SK-N-SH treated with all-trans-retinoic acid at 6 μM for 48 hours (cell line): Measurements from ENCODE around the gene EPHB2.

ENCODE experiments used
- ATAC-seq: fragments of 200-7000 bp; cut with Tn5 transposase; 3 replicates; pipeline ENCODE4 v1.9.1; 2020; ENCODE audit warnings: mild to moderate bottlenecking, moderate library complexity
- ARNTL ChIP-seq: fragments of 450-650 bp; formaldehyde crosslinking; IDR thresholded peaks from 2 replicates; pipeline ENCODE4 v1.5.0; 2020; ENCODE audit warnings: low read depth, mild to moderate bottlenecking, moderate library complexity, borderline replicate concordance
- BACH2 ChIP-seq: fragments of 250-450 bp; sonication (Bioruptor Pico); IDR thresholded peaks from 2 replicates; pipeline ENCODE4 v1.9.0; 2021; ENCODE audit warnings: mild to moderate bottlenecking, borderline replicate concordance
- CSDC2 ChIP-seq: fragments of 250-450 bp; sonication (Bioruptor Pico); IDR thresholded peaks from 2 replicates; pipeline ENCODE4 v1.5.0; 2020; ENCODE audit warnings: mild to moderate bottlenecking, moderate library complexity
- ESRRG ChIP-seq: fragments of 250-450 bp; sonication (Bioruptor Pico); IDR thresholded peaks from 2 replicates; pipeline ENCODE4 v1.6.1; 2021; ENCODE audit warnings: mild to moderate bottlenecking
- GLIS3 ChIP-seq: fragments of 250-450 bp; sonication (Bioruptor Pico); IDR thresholded peaks from 2 replicates; pipeline ENCODE4 v1.5.0; 2020; ENCODE audit warnings: mild to moderate bottlenecking, moderate library complexity
- ISL1 ChIP-seq: fragments of 250-450 bp; sonication (Bioruptor Pico); IDR thresholded peaks from 2 replicates; pipeline ENCODE4 v2.1.2; 2022; ENCODE audit warnings: mild to moderate bottlenecking, moderate library complexity
- OSR1 ChIP-seq: fragments of 250-450 bp; sonication (Bioruptor Pico); IDR thresholded peaks from 2 replicates; pipeline ENCODE4 v1.8.0; 2022; ENCODE audit warnings: moderate library complexity, mild to moderate bottlenecking, inconsistent platforms
- PPARA ChIP-seq: fragments of 250-450 bp; sonication (Bioruptor Pico); IDR thresholded peaks from 2 replicates; pipeline ENCODE4 v1.5.0; 2020; ENCODE audit warnings: mild to moderate bottlenecking, borderline replicate concordance
- RARB ChIP-seq: fragments of 250-450 bp; sonication (Bioruptor Pico); IDR thresholded peaks from 2 replicates; pipeline ENCODE4 v1.8.0; 2021; ENCODE audit warnings: mild to moderate bottlenecking, moderate library complexity
- SNAI2 ChIP-seq: fragments of 250-450 bp; sonication (Bioruptor Pico); IDR thresholded peaks from 2 replicates; pipeline ENCODE4 v1.5.0; 2020; ENCODE audit warnings: mild to moderate bottlenecking, moderate library complexity
- TCF4 ChIP-seq: fragments of 250-450 bp; sonication (Bioruptor Pico); IDR thresholded peaks from 2 replicates; pipeline ENCODE4 v1.8.0; 2021; ENCODE audit warnings: mild to moderate bottlenecking, moderate library complexity, borderline replicate concordance
- TOX ChIP-seq: fragments of 250-450 bp; sonication (Bioruptor Pico); IDR thresholded peaks from 2 replicates; pipeline ENCODE4 v1.8.0; 2021; ENCODE audit warnings: mild to moderate bottlenecking, moderate library complexity, borderline replicate concordance
- ZFP3 ChIP-seq: fragments of 250-450 bp; sonication (Bioruptor Pico); IDR thresholded peaks from 2 replicates; pipeline ENCODE4 v1.5.0; 2020; ENCODE audit warnings: mild to moderate bottlenecking, moderate library complexity
- ZFP30 ChIP-seq: fragments of 450-650 bp; formaldehyde crosslinking; IDR thresholded peaks from 2 replicates; pipeline ENCODE4 v1.5.0; 2022; ENCODE audit warnings: mild to moderate bottlenecking, moderate library complexity
- ZNF565 ChIP-seq: fragments of 450-650 bp; formaldehyde crosslinking; conservative IDR thresholded peaks from 2 replicates; pipeline ENCODE4 v1.5.0; 2020; ENCODE audit warnings: low read depth, mild to moderate bottlenecking, moderate library complexity
- ZNF70 ChIP-seq: fragments of 450-650 bp; formaldehyde crosslinking; IDR thresholded peaks from 2 replicates; pipeline ENCODE4 v1.5.0; 2020; ENCODE audit warnings: mild to moderate bottlenecking, moderate library complexity
- TF ChIP-seq, protein P1 (sequence below): fragments of 250-450 bp; sonication (Bioruptor Pico); IDR thresholded peaks from 2 replicates; pipeline ENCODE4 v1.5.0; 2020; ENCODE audit warnings: mild to moderate bottlenecking, moderate library complexity
- TF ChIP-seq, protein P2 (sequence below): fragments of 250-450 bp; sonication (Bioruptor Pico); IDR thresholded peaks from 2 replicates; pipeline ENCODE4 v1.8.0; 2020; ENCODE audit warnings: mild to moderate bottlenecking, moderate library complexity, borderline replicate concordance
- TF ChIP-seq, protein P3 (sequence below): fragments of 250-450 bp; sonication (Bioruptor Pico); IDR thresholded peaks from 2 replicates; pipeline ENCODE4 v1.8.0; 2021; ENCODE audit warnings: low read depth, mild to moderate bottlenecking, moderate library complexity, borderline replicate concordance
- TF ChIP-seq, protein P4 (sequence below): fragments of 250-450 bp; sonication (Bioruptor Pico); IDR thresholded peaks from 2 replicates; pipeline ENCODE4 v1.5.1; 2021; ENCODE audit warnings: mild to moderate bottlenecking, moderate library complexity

Gene EPHB2

DNA sequence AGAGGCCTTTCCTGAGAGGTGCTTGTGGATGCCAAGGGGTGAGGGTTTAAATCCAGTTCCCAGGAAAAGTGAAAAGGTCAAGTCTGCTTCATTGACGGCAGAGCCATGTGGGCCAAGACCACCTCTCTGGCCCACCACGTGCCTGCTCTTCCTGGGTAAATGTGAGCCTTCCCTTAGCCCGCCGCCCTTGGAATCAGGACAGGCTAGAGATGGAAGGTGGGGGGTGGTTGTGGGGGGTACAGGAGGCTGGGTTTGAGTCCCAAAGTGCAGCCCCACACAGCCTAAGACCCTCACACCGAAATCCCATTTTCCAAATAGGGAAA, 104.4 kb downstream of the EPHB2 start:
- no peak for ATAC-seq
- TF ChIP-seq TOX (CRISPR knock-in tag) (no peak), ISL1 (CRISPR knock-in tag) (no peak)

DNA sequence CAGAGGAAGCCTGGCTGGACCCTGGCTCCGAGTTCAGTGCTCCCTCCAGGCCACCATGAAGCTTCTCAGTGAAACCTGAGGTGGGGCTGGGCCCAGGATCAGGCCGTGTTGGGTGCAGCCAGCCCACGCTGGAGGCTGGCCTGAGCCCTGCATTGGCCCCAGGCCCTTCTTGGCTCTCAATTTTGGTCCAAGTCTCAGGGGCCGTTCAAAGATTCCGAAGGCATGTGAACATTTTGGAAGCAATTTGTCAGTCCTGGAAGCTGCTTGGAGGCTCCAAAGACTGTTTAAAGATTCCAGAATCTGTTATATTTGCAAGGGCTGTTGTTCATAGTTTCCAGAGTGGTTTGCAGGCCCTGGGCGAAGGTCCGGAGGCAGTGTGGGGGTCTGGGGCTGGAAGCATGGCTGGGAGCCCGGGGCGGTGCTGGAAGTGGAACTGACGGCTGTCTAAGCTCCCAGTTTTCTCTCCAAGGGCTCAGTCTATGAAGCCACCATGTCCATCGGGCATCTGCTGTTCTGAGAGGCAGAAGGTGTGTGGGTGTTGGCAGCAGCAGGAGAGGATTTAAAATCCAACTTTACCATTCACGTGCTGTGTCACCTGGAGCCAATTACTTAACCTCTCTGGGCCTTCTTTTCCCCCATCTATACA, 104.9 kb downstream of the EPHB2 start:
- TF ChIP-seq TCF4 (CRISPR knock-in tag): no peak
- TF ChIP-seq CSDC2: no peak
- TF ChIP-seq ISL1 (CRISPR knock-in tag): no peak
- no peak for TF ChIP-seq RARB (CRISPR knock-in tag)
- no peak for TF ChIP-seq PPARA (CRISPR knock-in tag)
- TF ChIP-seq, protein P1, sequence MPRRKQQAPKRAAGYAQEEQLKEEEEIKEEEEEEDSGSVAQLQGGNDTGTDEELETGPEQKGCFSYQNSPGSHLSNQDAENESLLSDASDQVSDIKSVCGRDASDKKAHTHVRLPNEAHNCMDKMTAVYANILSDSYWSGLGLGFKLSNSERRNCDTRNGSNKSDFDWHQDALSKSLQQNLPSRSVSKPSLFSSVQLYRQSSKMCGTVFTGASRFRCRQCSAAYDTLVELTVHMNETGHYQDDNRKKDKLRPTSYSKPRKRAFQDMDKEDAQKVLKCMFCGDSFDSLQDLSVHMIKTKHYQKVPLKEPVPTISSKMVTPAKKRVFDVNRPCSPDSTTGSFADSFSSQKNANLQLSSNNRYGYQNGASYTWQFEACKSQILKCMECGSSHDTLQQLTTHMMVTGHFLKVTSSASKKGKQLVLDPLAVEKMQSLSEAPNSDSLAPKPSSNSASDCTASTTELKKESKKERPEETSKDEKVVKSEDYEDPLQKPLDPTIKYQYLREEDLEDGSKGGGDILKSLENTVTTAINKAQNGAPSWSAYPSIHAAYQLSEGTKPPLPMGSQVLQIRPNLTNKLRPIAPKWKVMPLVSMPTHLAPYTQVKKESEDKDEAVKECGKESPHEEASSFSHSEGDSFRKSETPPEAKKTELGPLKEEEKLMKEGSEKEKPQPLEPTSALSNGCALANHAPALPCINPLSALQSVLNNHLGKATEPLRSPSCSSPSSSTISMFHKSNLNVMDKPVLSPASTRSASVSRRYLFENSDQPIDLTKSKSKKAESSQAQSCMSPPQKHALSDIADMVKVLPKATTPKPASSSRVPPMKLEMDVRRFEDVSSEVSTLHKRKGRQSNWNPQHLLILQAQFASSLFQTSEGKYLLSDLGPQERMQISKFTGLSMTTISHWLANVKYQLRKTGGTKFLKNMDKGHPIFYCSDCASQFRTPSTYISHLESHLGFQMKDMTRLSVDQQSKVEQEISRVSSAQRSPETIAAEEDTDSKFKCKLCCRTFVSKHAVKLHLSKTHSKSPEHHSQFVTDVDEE (CRISPR knock-in tag): no peak
- no peak for TF ChIP-seq ESRRG
- no peak for TF ChIP-seq ZFP30 (CRISPR knock-in tag)
- no peak for TF ChIP-seq ZNF70
- no peak for TF ChIP-seq SNAI2 (CRISPR knock-in tag)
- no peak for TF ChIP-seq TOX (CRISPR knock-in tag)
- no peak for TF ChIP-seq ZNF565 (CRISPR knock-in tag)
- no peak for TF ChIP-seq BACH2 (CRISPR knock-in tag)
- no peak for TF ChIP-seq ZFP3 (CRISPR knock-in tag)
- TF ChIP-seq ARNTL: no peak
- TF ChIP-seq, protein P2, sequence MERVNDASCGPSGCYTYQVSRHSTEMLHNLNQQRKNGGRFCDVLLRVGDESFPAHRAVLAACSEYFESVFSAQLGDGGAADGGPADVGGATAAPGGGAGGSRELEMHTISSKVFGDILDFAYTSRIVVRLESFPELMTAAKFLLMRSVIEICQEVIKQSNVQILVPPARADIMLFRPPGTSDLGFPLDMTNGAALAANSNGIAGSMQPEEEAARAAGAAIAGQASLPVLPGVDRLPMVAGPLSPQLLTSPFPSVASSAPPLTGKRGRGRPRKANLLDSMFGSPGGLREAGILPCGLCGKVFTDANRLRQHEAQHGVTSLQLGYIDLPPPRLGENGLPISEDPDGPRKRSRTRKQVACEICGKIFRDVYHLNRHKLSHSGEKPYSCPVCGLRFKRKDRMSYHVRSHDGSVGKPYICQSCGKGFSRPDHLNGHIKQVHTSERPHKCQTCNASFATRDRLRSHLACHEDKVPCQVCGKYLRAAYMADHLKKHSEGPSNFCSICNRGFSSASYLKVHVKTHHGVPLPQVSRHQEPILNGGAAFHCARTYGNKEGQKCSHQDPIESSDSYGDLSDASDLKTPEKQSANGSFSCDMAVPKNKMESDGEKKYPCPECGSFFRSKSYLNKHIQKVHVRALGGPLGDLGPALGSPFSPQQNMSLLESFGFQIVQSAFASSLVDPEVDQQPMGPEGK (CRISPR knock-in tag): no peak
- TF ChIP-seq GLIS3 (CRISPR knock-in tag): no peak
- TF ChIP-seq, protein P3, sequence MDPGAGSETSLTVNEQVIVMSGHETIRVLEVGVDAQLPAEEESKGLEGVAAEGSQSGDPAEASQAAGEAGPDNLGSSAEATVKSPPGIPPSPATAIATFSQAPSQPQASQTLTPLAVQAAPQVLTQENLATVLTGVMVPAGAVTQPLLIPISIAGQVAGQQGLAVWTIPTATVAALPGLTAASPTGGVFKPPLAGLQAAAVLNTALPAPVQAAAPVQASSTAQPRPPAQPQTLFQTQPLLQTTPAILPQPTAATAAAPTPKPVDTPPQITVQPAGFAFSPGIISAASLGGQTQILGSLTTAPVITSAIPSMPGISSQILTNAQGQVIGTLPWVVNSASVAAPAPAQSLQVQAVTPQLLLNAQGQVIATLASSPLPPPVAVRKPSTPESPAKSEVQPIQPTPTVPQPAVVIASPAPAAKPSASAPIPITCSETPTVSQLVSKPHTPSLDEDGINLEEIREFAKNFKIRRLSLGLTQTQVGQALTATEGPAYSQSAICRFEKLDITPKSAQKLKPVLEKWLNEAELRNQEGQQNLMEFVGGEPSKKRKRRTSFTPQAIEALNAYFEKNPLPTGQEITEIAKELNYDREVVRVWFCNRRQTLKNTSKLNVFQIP (CRISPR knock-in tag): no peak
- TF ChIP-seq, protein P4, sequence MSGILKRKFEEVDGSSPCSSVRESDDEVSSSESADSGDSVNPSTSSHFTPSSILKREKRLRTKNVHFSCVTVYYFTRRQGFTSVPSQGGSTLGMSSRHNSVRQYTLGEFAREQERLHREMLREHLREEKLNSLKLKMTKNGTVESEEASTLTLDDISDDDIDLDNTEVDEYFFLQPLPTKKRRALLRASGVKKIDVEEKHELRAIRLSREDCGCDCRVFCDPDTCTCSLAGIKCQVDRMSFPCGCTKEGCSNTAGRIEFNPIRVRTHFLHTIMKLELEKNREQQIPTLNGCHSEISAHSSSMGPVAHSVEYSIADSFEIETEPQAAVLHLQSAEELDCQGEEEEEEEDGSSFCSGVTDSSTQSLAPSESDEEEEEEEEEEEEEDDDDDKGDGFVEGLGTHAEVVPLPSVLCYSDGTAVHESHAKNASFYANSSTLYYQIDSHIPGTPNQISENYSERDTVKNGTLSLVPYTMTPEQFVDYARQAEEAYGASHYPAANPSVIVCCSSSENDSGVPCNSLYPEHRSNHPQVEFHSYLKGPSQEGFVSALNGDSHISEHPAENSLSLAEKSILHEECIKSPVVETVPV (CRISPR knock-in tag): no peak
- ATAC-seq: no peak

DNA sequence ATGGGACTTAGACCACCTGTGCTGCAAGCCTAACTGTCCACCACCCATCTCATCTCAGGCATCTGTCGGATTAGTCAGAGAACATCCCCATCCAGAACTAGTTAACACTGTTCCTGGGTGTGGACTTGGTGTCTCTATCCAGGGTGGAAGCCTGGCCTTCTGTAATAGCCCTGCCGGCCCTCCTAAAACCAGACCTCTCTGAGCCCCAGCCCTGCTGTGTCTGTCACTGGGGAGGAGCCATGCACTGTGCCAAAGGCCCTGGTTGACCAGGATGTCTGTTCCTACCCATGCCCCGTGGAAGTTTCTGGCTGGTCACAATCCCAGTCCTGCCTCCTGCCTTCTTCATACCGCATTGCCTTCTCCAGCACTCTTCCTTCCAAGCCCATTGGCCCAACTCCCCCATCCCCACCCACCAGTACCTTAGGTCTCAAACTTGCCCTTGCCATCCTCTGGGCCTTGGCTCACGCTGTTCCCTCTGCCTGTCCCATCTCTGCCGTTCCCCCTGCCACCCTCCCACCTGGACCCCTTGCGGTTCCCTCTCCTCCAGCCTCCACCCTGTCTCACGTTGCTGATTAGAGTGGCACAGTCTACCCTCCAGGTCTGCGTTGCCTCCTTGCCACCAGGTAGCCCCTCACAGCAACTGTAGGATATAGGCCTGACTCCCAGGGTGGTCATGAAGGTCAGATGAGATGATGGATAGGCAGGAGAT, 105.6 kb downstream of the EPHB2 start:
- ATAC-seq: no peak
- TF ChIP-seq ZFP30 (CRISPR knock-in tag) (no peak), OSR1 (CRISPR knock-in tag) (no peak), ZFP3 (CRISPR knock-in tag) (no peak), BACH2 (CRISPR knock-in tag) (no peak), ZNF565 (CRISPR knock-in tag) (no peak), SNAI2 (CRISPR knock-in tag) (no peak), TOX (CRISPR knock-in tag) (no peak), TCF4 (CRISPR knock-in tag) (no peak), ISL1 (CRISPR knock-in tag) (no peak)
- TF ChIP-seq, all 23 proteins: peak for 0
